HEK293T (cell line): ENCODE results near the gene TRDN.

Experiments used
- BHLHE40 ChIP-seq: fragments of 450-650 bp; IDR thresholded peaks from 2 replicates; pipeline ENCODE4 v1.6.1; 2016; ENCODE audit warnings: mild to moderate bottlenecking, moderate library complexity, borderline replicate concordance
- CTBP1 ChIP-seq: fragments of 450-650 bp; IDR thresholded peaks from 2 replicates; pipeline ENCODE4 v1.6.1; 2016; ENCODE audit warnings: borderline replicate concordance
- ELF4 ChIP-seq: fragments of 450-650 bp; IDR thresholded peaks from 2 replicates; pipeline ENCODE4 v1.6.1; 2017; ENCODE audit warnings: antibody characterized with exemption
- FOXA1 ChIP-seq: fragments of 450-650 bp; IDR thresholded peaks from 2 replicates; pipeline ENCODE4 v1.6.1; 2016; ENCODE audit warnings: mild to moderate bottlenecking
- FOXK2 ChIP-seq: fragments of 450-650 bp; IDR thresholded peaks from 2 replicates; pipeline ENCODE4 v1.6.1; 2016; ENCODE audit warnings: mild to moderate bottlenecking
- FOXM1 ChIP-seq: fragments of 450-650 bp; IDR thresholded peaks from 2 replicates; pipeline ENCODE4 v1.6.1; 2017; ENCODE audit warnings: mild to moderate bottlenecking, borderline replicate concordance
- HDGF ChIP-seq: fragments of 450-650 bp; IDR thresholded peaks from 2 replicates; pipeline ENCODE4 v1.6.1; 2017; ENCODE audit warnings: antibody characterized with exemption, borderline replicate concordance
- LEF1 ChIP-seq: fragments of 450-650 bp; IDR thresholded peaks from 2 replicates; pipeline ENCODE4 v1.6.1; 2017; ENCODE audit warnings: mild to moderate bottlenecking, borderline replicate concordance
- SP1 ChIP-seq: fragments of 450-650 bp; IDR thresholded peaks from 2 replicates; pipeline ENCODE4 v1.6.1; 2017
- TARDBP ChIP-seq: fragments of 450-650 bp; IDR thresholded peaks from 2 replicates; pipeline ENCODE4 v1.6.1; 2016
- ZNF384 ChIP-seq: fragments of 450-650 bp; IDR thresholded peaks from 2 replicates; pipeline ENCODE4 v1.6.1; 2016
- TF ChIP-seq, protein P1 (sequence below): fragments of 450-650 bp; IDR thresholded peaks from 2 replicates; pipeline ENCODE4 v1.6.1; 2016

DNA sequence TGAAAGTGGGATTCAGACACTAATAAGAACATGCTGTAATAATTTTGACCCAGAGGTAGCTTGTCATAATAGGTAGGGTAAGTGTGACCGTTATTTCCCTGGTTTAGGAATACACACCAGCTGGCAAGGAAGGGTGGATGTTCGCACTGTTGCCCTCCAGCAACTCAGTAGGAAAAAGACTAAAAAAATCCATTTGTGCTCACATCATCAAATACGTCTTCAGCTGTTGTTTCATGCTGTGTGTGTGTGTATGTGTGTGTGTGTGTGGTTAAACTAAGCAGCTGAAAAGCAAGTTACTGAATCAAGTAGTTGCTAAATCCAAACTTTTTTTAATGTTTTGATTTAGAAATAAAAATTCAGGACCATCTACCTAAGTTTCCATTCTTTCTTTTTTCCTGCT lies 218.7 kb downstream of the TRDN start:
- TF ChIP-seq, protein P1, sequence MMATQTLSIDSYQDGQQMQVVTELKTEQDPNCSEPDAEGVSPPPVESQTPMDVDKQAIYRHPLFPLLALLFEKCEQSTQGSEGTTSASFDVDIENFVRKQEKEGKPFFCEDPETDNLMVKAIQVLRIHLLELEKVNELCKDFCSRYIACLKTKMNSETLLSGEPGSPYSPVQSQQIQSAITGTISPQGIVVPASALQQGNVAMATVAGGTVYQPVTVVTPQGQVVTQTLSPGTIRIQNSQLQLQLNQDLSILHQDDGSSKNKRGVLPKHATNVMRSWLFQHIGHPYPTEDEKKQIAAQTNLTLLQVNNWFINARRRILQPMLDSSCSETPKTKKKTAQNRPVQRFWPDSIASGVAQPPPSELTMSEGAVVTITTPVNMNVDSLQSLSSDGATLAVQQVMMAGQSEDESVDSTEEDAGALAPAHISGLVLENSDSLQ: no peak
- TF ChIP-seq FOXA1 (no peak), LEF1 (no peak), BHLHE40 (no peak), SP1 (no peak), TARDBP (no peak), FOXM1 (no peak), ELF4 (no peak), FOXK2 (no peak), ZNF384 (no peak), CTBP1 (no peak), HDGF (no peak)
